Right forelimb (tissue), 1 donor: ENCODE measurements around the gene TMEM243.
"Not testable (repeated sequence)": the region's sequence is repeated elsewhere in the genome, so short reads cannot be mapped to it uniquely, and the experiment has no call there.

Source experiments
- DNase-seq: peaks from one replicate; pipeline ENCODE4 v3.0.0-alpha.2; 2018

The TMEM243 gene

GRCh38 chr7:87219545-87220025 is at the start of gene TMEM243:
Gene TMEM243, minus strand, starts transcription at chr7:87219732. Its CDS starts 229 bp downstream, at chr7:87219503.
- peak; percentile 77 for DNase-seq

GRCh38 chr7:87267239-87267900 is 47.8 kb upstream of the TMEM243 start:
- DNase-seq: no peak

GRCh38 chr7:87263537-87263936 is 44.0 kb upstream of the TMEM243 start:
- DNase-seq: no peak

GRCh38 chr7:87253589-87254087 is 34.1 kb upstream of the TMEM243 start:
- DNase-seq: no peak

- not testable (repeated sequence) for DNase-seq
These were observed 26.1 kb upstream of the TMEM243 start for GRCh38 chr7:87245671-87246070.

- not testable (repeated sequence) for DNase-seq
These were observed 19.0 kb upstream of the TMEM243 start for GRCh38 chr7:87238464-87239051.

GRCh38 chr7:87234949-87235348 is 15.4 kb upstream of the TMEM243 start:
- no peak for DNase-seq

GRCh38 chr7:87231711-87232110 is 12.2 kb upstream of the TMEM243 start:
- DNase-seq: no peak

GRCh38 chr7:87231258-87231657 is 11.7 kb upstream of the TMEM243 start:
- DNase-seq: no peak

- DNase-seq: no peak
These were observed 7.0 kb upstream of the TMEM243 start for GRCh38 chr7:87226495-87226894.

GRCh38 chr7:87225696-87226095 is 6.2 kb upstream of the TMEM243 start:
- DNase-seq: no peak

GRCh38 chr7:87223666-87224065 is 4.1 kb upstream of the TMEM243 start:
- no peak for DNase-seq

GRCh38 chr7:87220734-87221215 is 1.2 kb upstream of the TMEM243 start:
- DNase-seq: no peak

GRCh38 chr7:87220026-87220733 is 648 bp upstream of the TMEM243 start:
- DNase-seq: peak; percentile 81

GRCh38 chr7:87218796-87219544 is 562 bp downstream of the TMEM243 start:
- peak; percentile 77 for DNase-seq

GRCh38 chr7:87217983-87218653 is 1.4 kb downstream of the TMEM243 start:
- no peak for DNase-seq

- no peak for DNase-seq
These were observed 2.6 kb downstream of the TMEM243 start for GRCh38 chr7:87216701-87217508.

GRCh38 chr7:87215046-87215445 is 4.5 kb downstream of the TMEM243 start:
- DNase-seq: no peak

- DNase-seq: no peak
These were observed 5.7 kb downstream of the TMEM243 start for GRCh38 chr7:87213811-87214210.

- no peak for DNase-seq
These were observed 6.3 kb downstream of the TMEM243 start for GRCh38 chr7:87213252-87213651.

- DNase-seq: no peak
These were observed 7.0 kb downstream of the TMEM243 start for GRCh38 chr7:87212498-87212897.
